Left lung (tissue), 10 donors: ENCODE results near the gene TRDN. TPM values are rescaled to one million over a fixed set of nuclear protein-coding genes. Genes with fewer than 3 reads are reported as not detected.

Experiments
- ATAC-seq: fragments of 200-7000 bp; cut with Tn5 transposase; one replicate; pipeline ENCODE4 v1.9.1; 2020; ENCODE audit warnings: moderate library complexity
- DNase-seq, 4 donors: peaks; one replicate each; pipeline ENCODE4 v3.0.0-alpha.2; 2013 to 2020
- H3K27ac ChIP-seq, 2 donors: fragments of 200-600 bp; sonication (generic) in 1 of 2; one replicate each; pipeline versions ENCODE4 v1.5.0 to v1.8.0; 2020 to 2021
- H3K27me3 ChIP-seq, 2 donors: fragments of 200-600 bp; sonication (generic) in 1 of 2; one replicate each; pipeline versions ENCODE4 v1.5.0 to v1.8.0; 2020 to 2021
- H3K36me3 ChIP-seq, 2 donors: fragments of 200-600 bp; sonication (generic) in 1 of 2; one replicate each; pipeline versions ENCODE4 v1.5.0 to v1.8.0; 2020 to 2021
- H3K4me1 ChIP-seq, 2 donors: fragments of 200-600 bp; one replicate each; pipeline ENCODE4 v1.8.0; 2021
- H3K4me3 ChIP-seq, 2 donors: fragments of 200-600 bp; sonication (generic) in 1 of 2; one replicate each; pipeline versions ENCODE4 v1.5.0 to v1.8.0; 2020 to 2021; ENCODE audit warnings: mild to moderate bottlenecking in 1 of 2
- H3K9me3 ChIP-seq, 2 donors: fragments of 200-600 bp; sonication (generic) in 1 of 2; one replicate each; pipeline versions ENCODE4 v1.5.0 to v1.8.0; 2020 to 2021
- intact Hi-C, 2 donors: fragments of 100-400 bp; cut with DNase I; formaldehyde crosslinking; loops; one replicate each; pipeline versions ENCODE4 v1.11.2 to v1.14.2; 2022
- polyA plus RNA-seq, 6 donors: library from polyadenylated mRNA; unstranded; fragments of 120-200 nt; gene quantifications; one replicate each; pipeline ENCODE4 v1.2.1, GENCODE V29; 2013; ENCODE audit not compliant: insufficient read length in 6 of 6
- total RNA-seq, 2 donors: library from RNA; stranded (reverse); fragmentation: NEBNext Ultra II Directional; extraction: Animal tissue kit (Norgen Biotek cat#: 25700); gene quantifications; one replicate each; pipeline ENCODE4 v1.2.1, GENCODE V29; 2021
- TF ChIP-seq, protein P1 (sequence below), 2 donors: fragments of 200-600 bp; sonication (generic) in 1 of 2; IDR thresholded peaks; one replicate each; pipeline versions ENCODE4 v1.5.0 to v1.8.0; 2021; ENCODE audit warnings: antibody characterized with exemption in 2 of 2
- donor health status: DM: no; HTN: yes; CAD: no.
- donor health status: DM: no; HTN: no; CAD: no.

The TRDN gene
- total and polyA plus RNA-seq, 8 donors: 0.03 to 0.18 (median 0.11) TPM; not detected in 3

DNA sequence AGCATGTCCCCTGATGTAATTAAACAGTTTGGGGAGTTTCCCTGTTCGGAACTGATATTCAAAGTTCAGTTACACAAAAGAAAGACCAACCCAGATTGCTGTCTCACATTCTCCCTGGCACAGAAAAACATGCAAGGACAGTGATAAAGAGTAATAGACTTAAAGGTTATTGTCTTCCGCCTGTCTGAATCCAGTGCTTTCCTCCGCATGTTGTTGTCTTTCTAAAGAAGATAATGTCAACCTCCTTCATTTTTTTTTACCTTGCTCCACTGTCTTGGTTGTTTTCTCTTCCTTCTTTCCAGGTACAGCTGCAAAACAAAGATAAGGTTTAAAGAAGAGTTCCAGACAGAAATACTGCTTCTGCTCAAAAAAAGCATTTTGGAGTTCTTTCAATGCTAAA is 284.5 kb downstream of the TRDN start:
- DNase-seq: no peak
- no peaks in the 10 kb centered on the region for H3K9me3 ChIP-seq
- no peak overlapping the region for H3K4me3 ChIP-seq
- H3K4me1 ChIP-seq: no peaks in the 10 kb centered on the region
- ATAC-seq: no peak
- intact Hi-C loops: no loop called here
- TF ChIP-seq, protein P1, sequence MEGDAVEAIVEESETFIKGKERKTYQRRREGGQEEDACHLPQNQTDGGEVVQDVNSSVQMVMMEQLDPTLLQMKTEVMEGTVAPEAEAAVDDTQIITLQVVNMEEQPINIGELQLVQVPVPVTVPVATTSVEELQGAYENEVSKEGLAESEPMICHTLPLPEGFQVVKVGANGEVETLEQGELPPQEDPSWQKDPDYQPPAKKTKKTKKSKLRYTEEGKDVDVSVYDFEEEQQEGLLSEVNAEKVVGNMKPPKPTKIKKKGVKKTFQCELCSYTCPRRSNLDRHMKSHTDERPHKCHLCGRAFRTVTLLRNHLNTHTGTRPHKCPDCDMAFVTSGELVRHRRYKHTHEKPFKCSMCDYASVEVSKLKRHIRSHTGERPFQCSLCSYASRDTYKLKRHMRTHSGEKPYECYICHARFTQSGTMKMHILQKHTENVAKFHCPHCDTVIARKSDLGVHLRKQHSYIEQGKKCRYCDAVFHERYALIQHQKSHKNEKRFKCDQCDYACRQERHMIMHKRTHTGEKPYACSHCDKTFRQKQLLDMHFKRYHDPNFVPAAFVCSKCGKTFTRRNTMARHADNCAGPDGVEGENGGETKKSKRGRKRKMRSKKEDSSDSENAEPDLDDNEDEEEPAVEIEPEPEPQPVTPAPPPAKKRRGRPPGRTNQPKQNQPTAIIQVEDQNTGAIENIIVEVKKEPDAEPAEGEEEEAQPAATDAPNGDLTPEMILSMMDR (IDR thresholded peaks at IDR 0.05): no peak
- H3K27me3 ChIP-seq: no peaks in the 10 kb centered on the region
- H3K36me3 ChIP-seq: no peaks in the 10 kb centered on the region
- H3K27ac ChIP-seq: no peak overlapping the region

DNA sequence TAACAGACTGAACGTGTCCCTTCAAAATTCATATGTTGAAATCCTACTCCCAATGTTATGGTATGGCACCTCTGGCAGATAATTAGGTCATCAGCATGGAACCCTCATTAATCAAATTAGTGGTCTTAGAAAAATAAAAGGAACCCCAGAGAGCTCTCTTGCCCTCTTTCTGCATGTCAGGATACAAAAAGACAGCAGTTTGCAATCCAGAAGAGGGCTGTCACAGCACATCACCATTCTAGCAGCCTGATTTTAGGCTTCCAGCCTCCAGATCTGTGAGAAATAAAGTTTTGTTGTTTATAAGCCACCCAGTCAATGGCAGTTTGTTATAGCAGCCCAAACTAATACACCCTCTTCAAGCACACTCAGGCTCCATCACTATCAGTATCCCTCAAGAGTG is 292.9 kb downstream of the TRDN start:
- no peak for ATAC-seq
- TF ChIP-seq, protein P1 (IDR thresholded peaks at IDR 0.05): no peak
- Histone ChIP-seq H3K36me3 (no peaks in the 10 kb centered on the region), H3K4me1 (no peaks in the 10 kb centered on the region), H3K27ac (no peak overlapping the region), H3K27me3 (no peaks in the 10 kb centered on the region), H3K4me3 (no peak overlapping the region), H3K9me3 (no peaks in the 10 kb centered on the region)
- DNase-seq: no peak
- intact Hi-C loops: no loop called here

DNA sequence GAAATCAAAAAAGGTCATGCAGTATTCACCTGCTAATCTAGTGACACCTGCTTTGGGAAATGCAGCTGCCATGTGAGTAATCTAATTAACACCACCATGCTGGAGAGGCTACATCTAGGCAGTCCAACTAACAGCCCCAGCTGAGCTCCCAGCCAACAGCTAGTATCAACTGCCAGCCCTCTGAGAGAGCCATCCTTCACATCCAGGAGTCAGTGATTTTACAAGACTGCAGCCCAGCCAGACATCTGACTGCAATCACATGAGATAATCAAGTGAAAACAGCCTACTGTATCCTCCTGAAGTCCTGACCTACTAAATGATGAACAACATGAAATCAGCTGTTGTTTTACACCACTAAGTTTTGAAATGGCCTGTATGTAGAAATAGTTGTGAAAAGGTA is 298.4 kb downstream of the TRDN start:
- Histone ChIP-seq H3K9me3 (no peaks in the 10 kb centered on the region), H3K36me3 (no peaks in the 10 kb centered on the region), H3K27me3 (no peaks in the 10 kb centered on the region), H3K27ac (no peak overlapping the region), H3K4me3 (no peak overlapping the region), H3K4me1 (no peaks in the 10 kb centered on the region)
- ATAC-seq (no peak), DNase-seq (no peak)
- intact Hi-C loops: no loop called here
- TF ChIP-seq, protein P1 (IDR thresholded peaks at IDR 0.05): no peak

DNA sequence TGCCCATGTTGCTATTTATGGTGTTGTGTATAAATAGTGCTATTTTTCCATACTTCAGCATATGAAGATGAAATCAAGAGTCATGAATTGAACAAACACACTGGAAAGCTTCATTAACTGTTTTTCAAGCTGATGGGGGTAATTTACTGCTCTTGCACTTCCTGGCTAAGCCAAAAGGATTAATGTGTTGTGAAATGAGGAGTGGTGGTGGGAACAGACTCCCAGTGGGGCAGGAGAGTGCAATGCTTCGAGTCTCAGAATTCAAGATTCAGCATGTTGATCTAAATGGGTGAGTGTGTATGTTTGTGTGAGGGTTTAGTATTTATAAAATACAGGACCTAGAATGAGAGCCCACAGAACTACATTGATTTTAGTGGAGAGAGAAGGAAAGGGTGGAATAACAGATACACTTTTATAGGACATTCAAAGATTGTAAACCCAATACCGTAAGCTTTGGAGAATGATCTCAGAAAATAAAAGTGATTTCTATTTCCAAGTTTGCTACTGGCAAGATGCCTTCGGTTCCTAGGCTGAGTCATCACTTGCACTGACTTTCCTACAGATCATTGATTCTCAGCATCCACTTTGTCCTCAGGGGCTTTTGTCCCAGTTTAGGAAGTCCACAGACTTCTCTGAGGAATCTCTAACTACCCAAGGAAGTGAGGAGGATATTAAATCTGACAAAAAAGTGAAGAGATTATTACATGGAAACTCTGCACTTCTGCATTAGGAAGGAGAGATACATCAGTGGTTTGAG is 303.6 kb downstream of the TRDN start:
- DNase-seq (no peak), ATAC-seq (no peak)
- H3K4me1 ChIP-seq: no peaks in the 10 kb centered on the region
- H3K27ac ChIP-seq: no peak overlapping the region
- H3K9me3 ChIP-seq: no peaks in the 10 kb centered on the region
- no peak overlapping the region for H3K4me3 ChIP-seq
- TF ChIP-seq, protein P1 (IDR thresholded peaks at IDR 0.05): no peak
- H3K27me3 ChIP-seq: no peaks in the 10 kb centered on the region
- H3K36me3 ChIP-seq: no peaks in the 10 kb centered on the region
- intact Hi-C loops: no loop called here

DNA sequence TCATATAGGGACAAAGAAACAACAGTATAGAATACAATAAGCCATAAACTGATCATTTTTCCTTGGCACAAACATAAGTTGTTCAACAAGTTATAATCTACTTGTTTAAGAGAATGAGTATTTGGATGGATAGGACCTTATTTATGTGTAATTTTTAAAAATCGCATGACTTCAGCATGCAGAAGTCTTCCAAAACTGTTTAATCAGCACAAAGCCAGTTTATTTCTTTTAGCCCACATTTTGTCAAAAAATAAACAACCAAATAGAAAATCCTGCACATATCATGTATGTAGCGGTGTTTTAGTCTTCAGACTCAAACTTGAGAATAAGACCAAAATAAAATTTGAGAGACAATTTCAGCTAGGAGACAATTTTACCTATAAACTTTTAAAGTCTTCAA is 304.7 kb downstream of the TRDN start:
- ATAC-seq: no peak
- no peaks in the 10 kb centered on the region for H3K4me1 ChIP-seq
- no peaks in the 10 kb centered on the region for H3K9me3 ChIP-seq
- DNase-seq: no peak
- H3K36me3 ChIP-seq: no peaks in the 10 kb centered on the region
- no peaks in the 10 kb centered on the region for H3K27me3 ChIP-seq
- intact Hi-C loops: no loop called here
- H3K4me3 ChIP-seq: no peak overlapping the region
- H3K27ac ChIP-seq: no peak overlapping the region
- TF ChIP-seq, protein P1 (IDR thresholded peaks at IDR 0.05): no peak
